DND-41 (cell line): Measurements from ENCODE around the gene MMD2.

Experiments
- CTCF ChIP-seq: IDR thresholded peaks from 2 replicates; pipeline ENCODE4 v1.5.1; 2012; ENCODE audit warnings: borderline replicate concordance, low read length, moderate library complexity, mild to moderate bottlenecking; ENCODE audit not compliant: poor library complexity, severe bottlenecking; ENCODE audit errors: extremely low read depth
- EZH2 ChIP-seq: IDR thresholded peaks from 3 replicates; pipeline ENCODE4 v1.6.1; 2012; ENCODE audit warnings: borderline replicate concordance, low read depth, mild to moderate bottlenecking, moderate library complexity, low read length, inconsistent platforms; ENCODE audit not compliant: severe bottlenecking

DNA sequence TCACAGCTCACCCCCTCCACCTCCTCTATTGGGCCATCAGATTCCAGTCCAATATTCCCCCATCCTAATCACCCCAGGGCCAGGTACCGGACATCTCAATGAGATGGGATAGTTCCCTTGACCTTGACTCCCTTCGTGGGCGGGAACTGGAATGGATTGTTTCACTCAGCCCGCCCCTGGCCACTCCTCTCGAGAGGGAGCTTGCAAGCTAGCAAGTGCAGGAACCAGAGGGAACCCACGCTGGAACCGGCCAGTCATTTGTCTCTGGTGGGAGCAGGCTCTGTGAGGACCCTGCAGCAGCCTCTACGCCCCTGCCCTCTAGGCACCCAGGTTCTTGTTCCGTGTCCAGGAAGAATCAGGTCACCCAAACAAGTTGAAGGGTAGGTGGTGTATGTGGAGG, 64.5 kb downstream of the MMD2 start:
- TF ChIP-seq CTCF (no peak), EZH2 (no peak)
